NCI-H2227 treated with DMSO at 0.1 percent for 48 hours (cell line): Measurements from ENCODE around the gene IL1RL2.

Source experiments
- DNase-seq: peaks from one replicate; lab custom pipeline; 2025; lab: John Stamatoyannopoulos, UW

The IL1RL2 gene

GRCh38 chr2:102267774-102268173 is 81.0 kb downstream of the IL1RL2 start:
- no peak for DNase-seq

- no peak for DNase-seq
Measured at GRCh38 chr2:102268510-102269199, 81.8 kb downstream of the IL1RL2 start.

GRCh38 chr2:102269200-102269524 is 82.3 kb downstream of the IL1RL2 start:
- no peak for DNase-seq

GRCh38 chr2:102271844-102272243 is 85.0 kb downstream of the IL1RL2 start:
- no peak for DNase-seq

- no peak for DNase-seq
Measured at GRCh38 chr2:102273619-102274211, 86.9 kb downstream of the IL1RL2 start.

- no peak for DNase-seq
Measured at GRCh38 chr2:102276549-102277201, 89.9 kb downstream of the IL1RL2 start.

- DNase-seq: no peak
Measured at GRCh38 chr2:102277202-102277700, 90.4 kb downstream of the IL1RL2 start.

- DNase-seq: no peak
Measured at GRCh38 chr2:102278720-102279390, 92.0 kb downstream of the IL1RL2 start.

- no peak for DNase-seq
Measured at GRCh38 chr2:102279391-102279735, 92.5 kb downstream of the IL1RL2 start.

- DNase-seq: no peak
Measured at GRCh38 chr2:102282678-102283091, 95.9 kb downstream of the IL1RL2 start.

GRCh38 chr2:102283996-102284395 is 97.2 kb downstream of the IL1RL2 start:
- DNase-seq: no peak

- DNase-seq: no peak
Measured at GRCh38 chr2:102284611-102285010, 97.8 kb downstream of the IL1RL2 start.

- no peak for DNase-seq
Measured at GRCh38 chr2:102285368-102285767, 98.5 kb downstream of the IL1RL2 start.

GRCh38 chr2:102286041-102286440 is 99.2 kb downstream of the IL1RL2 start:
- no peak for DNase-seq

GRCh38 chr2:102289129-102289528 is 102.3 kb downstream of the IL1RL2 start:
- no peak for DNase-seq
